NCI-H2029 (cell line): ENCODE results near the gene MACF1.

Source experiments
- DNase-seq: peaks from one replicate; lab custom pipeline; 2025; lab: John Stamatoyannopoulos, UW

The MACF1 gene

GRCh38 chr1:39392851-39393573 lies 188.5 kb downstream of the MACF1 start:
- no peak for DNase-seq

DNA sequence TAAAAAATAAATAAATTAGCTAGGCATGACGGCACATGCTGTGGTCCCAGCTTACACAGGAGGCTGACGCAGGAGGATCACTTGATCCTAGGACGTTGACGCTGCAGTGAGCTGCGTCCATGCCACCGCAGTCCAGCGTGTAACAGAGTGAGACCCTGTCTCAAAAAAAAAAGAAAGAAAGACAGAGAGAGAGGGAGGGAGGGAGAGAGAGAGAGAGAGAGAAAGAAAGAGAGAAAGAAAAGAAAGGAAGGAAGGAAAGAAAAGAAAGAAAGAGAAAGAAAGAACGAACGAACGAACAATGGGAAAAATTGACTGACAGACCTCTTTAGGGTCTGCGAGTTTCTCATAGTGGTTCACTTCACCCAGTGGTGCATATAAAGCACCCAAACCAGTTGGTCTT lies 189.2 kb downstream of the MACF1 start:
- DNase-seq, result no peak

- no peak for DNase-seq
Measured at GRCh38 chr1:39394059-39394458, 189.6 kb downstream of the MACF1 start.

DNA sequence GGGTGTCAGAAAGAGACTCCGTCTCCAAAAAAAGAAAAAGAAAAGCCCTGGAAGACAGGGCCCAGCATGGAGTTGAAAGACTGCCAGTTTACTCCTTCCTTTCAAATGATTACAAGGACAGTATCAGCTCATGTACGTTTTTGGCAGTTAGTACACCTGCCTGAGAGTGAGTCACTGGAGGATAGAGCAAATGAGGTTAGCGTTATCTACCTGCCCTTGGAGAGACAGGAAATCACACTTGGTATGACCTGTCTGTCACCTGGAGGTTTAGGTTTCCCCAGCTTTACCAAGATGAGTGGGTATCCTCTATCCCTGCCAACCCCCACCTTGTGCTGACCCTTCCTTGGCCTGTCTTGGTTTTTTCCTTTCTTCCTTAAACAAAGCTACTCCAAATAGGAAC lies 190.1 kb downstream of the MACF1 start:
- DNase-seq, result peak; percentile 100

GRCh38 chr1:39395357-39395831 lies 190.9 kb downstream of the MACF1 start:
- DNase-seq, result peak; percentile 100

GRCh38 chr1:39396671-39397070 lies 192.2 kb downstream of the MACF1 start:
- DNase-seq, result no peak

GRCh38 chr1:39397487-39397886 lies 193.0 kb downstream of the MACF1 start:
- DNase-seq, result no peak

DNA sequence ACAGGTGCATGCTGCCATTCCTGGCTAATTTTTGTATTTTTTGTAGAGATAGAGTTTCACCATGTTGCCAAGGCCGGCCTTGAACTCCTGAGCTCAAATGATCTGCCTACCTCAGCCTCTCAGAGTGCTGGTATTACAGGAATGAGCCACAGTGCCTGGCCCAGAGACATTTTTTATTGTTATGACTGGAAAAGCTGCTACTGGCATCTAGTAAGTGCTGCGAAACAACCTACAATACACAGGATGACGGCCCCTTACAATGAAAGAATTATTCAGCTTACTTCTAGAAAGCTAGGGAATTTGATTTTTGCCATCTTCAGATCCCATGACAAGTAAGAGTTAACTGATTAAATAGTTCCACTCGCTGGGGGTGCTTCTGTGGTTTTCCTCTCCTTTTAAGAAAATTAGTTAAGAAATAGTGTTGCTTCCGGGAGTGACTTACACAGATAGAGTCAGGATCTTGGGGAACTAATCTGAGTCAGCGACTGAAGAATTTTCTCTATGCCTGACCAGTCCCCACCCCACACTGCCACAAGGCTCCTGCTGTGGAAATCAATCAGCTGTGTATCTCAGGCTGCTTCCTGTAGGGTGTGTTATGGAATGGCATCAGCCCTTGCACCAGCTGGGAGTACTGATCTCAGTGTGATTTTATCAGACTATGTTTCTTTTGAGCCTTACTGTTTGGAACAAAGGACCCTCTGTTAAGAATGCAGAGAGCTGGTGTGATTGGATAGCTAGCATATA lies 194.0 kb downstream of the MACF1 start:
- DNase-seq, result no peak

- DNase-seq, result no peak
Measured at GRCh38 chr1:39401106-39401505, 196.6 kb downstream of the MACF1 start.

GRCh38 chr1:39404876-39405275 lies 200.4 kb downstream of the MACF1 start:
- no peak for DNase-seq

DNA sequence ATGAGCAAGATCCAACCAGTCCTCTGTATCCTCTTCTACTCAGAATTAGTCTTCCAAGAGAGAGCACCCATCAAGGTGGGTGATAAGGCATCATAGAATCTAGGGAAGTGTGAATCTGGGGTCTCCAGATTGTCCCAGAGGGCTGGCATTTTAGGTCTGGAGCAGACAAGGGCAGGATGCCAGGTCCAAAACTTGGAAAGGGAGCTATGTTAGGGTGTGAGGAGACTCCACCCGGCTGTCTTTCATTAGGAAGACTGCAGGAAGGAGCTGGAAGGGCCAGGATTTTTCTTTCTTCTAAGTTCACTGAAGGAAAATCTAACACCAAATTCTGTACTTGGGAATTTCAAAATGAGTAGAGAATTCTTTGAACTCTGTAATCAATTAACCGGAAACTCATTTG lies 200.9 kb downstream of the MACF1 start:
- no peak for DNase-seq

DNA sequence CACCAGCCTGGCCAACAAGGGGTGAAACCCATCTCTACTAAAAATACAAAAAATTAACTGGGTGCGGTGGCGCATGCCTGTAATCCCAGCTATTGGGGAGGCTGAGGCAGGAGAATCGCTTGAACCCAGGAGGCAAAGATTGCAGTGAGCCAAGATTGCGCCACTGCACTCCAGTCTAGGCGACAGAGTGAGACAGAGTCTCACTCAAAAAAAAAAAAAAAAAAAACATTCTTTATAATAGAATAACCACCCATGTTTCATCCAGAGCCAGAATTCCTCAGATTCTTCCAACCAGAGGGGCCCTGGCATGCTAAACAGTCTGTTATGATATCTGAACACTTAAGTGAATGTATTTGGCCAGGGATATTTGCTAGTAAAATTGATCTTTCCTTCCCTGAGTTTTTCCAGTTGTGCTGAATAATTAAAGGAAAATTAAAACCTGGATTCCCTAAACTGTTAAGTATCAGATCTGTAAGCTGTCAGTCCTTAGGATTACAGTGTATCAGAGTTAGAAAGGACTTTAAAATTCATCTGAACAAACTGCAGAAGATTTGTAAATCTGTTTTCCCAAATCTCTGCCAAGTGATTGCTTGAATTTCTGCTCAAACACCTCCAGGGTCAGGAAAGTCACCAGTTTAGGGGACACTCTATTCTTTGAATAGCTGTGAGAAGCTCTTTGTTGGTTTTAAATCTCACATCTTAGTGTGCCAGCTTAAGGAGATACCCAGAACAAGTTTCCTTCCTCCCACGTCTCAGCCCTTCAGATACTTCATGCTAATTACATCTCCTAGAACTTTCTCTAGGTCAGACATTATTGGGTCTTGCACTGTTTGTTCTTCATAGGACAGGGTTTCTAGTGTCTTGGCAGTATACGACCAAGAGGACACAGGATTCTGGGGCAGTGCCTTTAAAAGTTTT lies 202.3 kb downstream of the MACF1 start:
- no peak for DNase-seq

DNA sequence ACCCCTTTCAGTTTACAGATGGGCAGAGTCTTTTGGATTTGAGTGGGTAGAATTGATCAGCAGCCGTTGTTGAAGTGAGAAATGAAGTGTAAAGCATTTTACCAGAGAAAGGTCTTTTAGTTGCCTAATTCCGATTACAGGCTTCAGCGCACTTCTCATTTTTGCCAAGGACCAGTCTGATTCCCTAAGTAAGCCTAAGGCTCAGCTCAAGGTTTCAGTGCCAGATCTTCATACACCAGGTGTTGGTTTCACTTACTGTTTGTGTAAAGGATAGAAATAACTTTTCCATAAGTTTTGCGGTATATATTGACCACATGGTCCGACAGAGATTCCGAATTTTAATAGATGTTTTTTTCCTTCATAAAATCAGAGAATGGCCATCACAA lies 203.0 kb downstream of the MACF1 start:
- no peak for DNase-seq

DNA sequence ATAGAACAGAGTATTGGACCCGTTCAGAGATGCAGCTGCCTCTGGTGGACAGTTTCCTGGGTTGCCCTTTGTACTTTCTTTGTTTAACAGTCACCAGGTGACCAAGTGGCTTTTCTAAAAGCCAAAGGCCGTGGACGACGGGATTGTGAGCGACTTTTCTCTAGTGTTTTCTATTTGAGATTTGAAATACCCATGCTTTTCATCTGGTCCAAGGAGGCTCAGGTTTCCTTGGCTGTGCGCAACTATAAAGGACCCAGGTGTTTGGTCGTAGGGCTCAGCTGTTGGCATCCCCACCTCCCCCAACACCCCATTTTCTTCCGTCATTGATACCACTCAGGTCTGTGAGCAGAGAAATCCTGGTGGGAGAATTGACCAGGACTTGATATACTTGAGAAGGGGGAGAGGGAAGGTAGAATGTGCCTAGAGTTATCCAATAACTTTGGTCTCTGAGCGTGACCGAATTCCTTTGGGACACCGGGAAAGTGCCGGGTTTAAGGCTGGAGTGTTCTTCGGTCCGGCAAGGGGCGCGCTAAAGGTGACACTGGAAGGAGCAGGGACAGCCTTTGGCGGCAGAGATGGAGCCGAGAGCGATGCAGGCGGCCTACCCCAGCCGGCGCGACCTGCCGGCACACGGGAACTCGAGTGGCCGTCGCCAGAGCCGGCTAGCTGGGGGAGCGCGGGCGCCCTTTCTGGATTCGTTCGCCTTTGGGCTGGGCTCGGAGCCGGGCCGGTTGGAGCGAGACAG lies 203.6 kb downstream of the MACF1 start:
- DNase-seq, result peak; percentile 89

GRCh38 chr1:39408641-39409054 lies 204.2 kb downstream of the MACF1 start:
- peak; percentile 100 for DNase-seq

GRCh38 chr1:39409055-39409816 lies 204.7 kb downstream of the MACF1 start:
- peak; percentile 96 for DNase-seq

DNA sequence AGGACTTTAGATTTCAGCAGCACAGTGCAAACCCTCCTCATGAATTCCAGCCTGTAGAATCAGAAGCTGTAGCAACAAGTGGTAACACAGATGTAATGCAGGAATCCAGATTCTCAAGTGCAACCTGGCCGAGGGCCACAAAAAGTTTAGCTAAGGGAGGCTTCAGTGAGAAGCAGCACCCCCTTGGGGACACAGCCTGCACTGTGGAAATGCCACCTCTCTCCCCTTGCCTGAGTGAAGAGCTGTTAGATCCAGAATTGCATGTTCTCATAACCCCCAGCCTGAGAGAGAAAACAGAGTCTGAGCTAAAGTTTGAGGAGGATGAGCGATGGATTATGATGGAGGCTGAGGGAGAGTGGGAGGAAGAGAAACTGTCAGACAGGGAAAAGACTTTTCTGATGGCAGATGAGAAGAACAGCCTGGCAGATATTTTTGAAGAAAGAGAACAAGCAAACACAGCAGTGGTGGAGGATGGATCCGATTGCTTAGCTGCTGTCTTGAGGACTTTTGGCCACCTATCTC lies 206.5 kb downstream of the MACF1 start:
- DNase-seq, result peak; percentile 90

- no peak for DNase-seq
Measured at GRCh38 chr1:39411526-39412478, 207.3 kb downstream of the MACF1 start.

DNA sequence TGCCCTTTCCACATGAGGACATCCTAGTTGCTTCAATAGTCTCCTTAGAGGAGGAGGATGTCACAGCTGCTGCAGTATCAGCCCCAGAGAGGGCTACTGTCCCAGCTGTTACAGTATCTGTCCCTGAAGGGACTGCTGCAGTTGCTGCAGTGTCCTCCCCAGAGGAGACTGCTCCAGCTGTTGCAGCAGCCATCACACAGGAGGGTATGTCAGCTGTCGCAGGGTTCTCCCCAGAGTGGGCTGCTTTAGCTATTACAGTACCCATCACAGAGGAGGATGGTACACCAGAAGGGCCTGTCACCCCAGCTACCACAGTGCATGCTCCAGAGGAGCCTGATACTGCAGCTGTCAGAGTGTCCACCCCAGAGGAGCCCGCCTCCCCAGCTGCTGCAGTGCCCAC lies 208.4 kb downstream of the MACF1 start:
- DNase-seq, result no peak
